C4-2B (cell line): ENCODE measurements around the gene TMEM163.

Experiments
- CTCF ChIP-seq: fragments of 450-650 bp; conservative IDR thresholded peaks from 2 replicates; pipeline ENCODE4 v1.5.1; 2017; ENCODE audit warnings: mild to moderate bottlenecking
- ZFX ChIP-seq: fragments of 450-650 bp; IDR thresholded peaks from 2 replicates; pipeline ENCODE4 v1.6.1; 2017

- TF ChIP-seq CTCF (no peak), ZFX (no peak)
Measured at GRCh38 chr2:134489732-134490384, 228.9 kb downstream of the TMEM163 start.
